ENCODE data around the gene TMEM240.
"Not testable (repeated sequence)": the region's sequence is repeated elsewhere in the genome, so short reads cannot be mapped to it uniquely, and the experiment has no call there.

Gene TMEM240

GRCh38 chr1:1531947-1532346 lies 8.5 kb downstream of the TMEM240 start:
- Histone ChIP-seq H3K36me3 (peaks cover 24% of the 10 kb centered on the region), H3K27ac (no peak overlapping the region), H3K9me3 (no peaks in the 10 kb centered on the region), H3K4me3 (ENCODE audit: low read depth in 1 of 2, low read length in 1 of 2) (no peak overlapping the region), H3K4me1 (ENCODE audit: control insufficient read depth in 1 of 2, insufficient read depth in 1 of 2, low read depth in 1 of 2, low read length in 1 of 2) (no peaks in the 10 kb centered on the region), H3K27me3 (no peaks in the 10 kb centered on the region)
- no peak for TF ChIP-seq CTCF (IDR thresholded peaks at IDR 0.05)

- no peaks in the 10 kb centered on the region for H3K9me3 ChIP-seq
- no peaks in the 10 kb centered on the region for H3K27me3 ChIP-seq
- H3K4me1 ChIP-seq (ENCODE audit: control insufficient read depth in 1 of 2, insufficient read depth in 1 of 2, low read depth in 1 of 2, low read length in 1 of 2), result no peaks in the 10 kb centered on the region
- no peak for TF ChIP-seq CTCF (IDR thresholded peaks at IDR 0.05)
- H3K27ac ChIP-seq, result no peak overlapping the region
- no peak overlapping the region for H3K4me3 ChIP-seq (ENCODE audit: low read depth in 1 of 2, low read length in 1 of 2)
- H3K36me3 ChIP-seq, result peaks cover 18% of the 10 kb centered on the region
Measured at GRCh38 chr1:1529936-1530335, 10.5 kb downstream of the TMEM240 start.

GRCh38 chr1:1529321-1529720 lies 11.1 kb downstream of the TMEM240 start:
- peaks cover 15% of the 10 kb centered on the region for H3K36me3 ChIP-seq
- H3K4me1 ChIP-seq (ENCODE audit: control insufficient read depth in 1 of 2, insufficient read depth in 1 of 2, low read depth in 1 of 2, low read length in 1 of 2), result no peaks in the 10 kb centered on the region

GRCh38 chr1:1528301-1529267 lies 11.8 kb downstream of the TMEM240 start:
- Histone ChIP-seq H3K4me3 (ENCODE audit: low read depth in 1 of 2, low read length in 1 of 2) (no peak overlapping the region), H3K36me3 (peaks cover 15% of the 10 kb centered on the region), H3K9me3 (no peaks in the 10 kb centered on the region), H3K4me1 (ENCODE audit: control insufficient read depth in 1 of 2, insufficient read depth in 1 of 2, low read depth in 1 of 2, low read length in 1 of 2) (no peaks in the 10 kb centered on the region), H3K27me3 (no peaks in the 10 kb centered on the region), H3K27ac (no peak overlapping the region)
- TF ChIP-seq CTCF (IDR thresholded peaks at IDR 0.05), result no peak

More at GRCh38 chr1:1529321-1529720, 11.1 kb downstream of the TMEM240 start:
- H3K27ac ChIP-seq, result no peak overlapping the region
- TF ChIP-seq CTCF (IDR thresholded peaks at IDR 0.05), result no peak
- H3K9me3 ChIP-seq, result no peaks in the 10 kb centered on the region
- no peak overlapping the region for H3K4me3 ChIP-seq (ENCODE audit: low read depth in 1 of 2, low read length in 1 of 2)
- no peaks in the 10 kb centered on the region for H3K27me3 ChIP-seq

- H3K27me3 ChIP-seq, result no peaks in the 10 kb centered on the region
- peaks cover 19% of the 10 kb centered on the region for H3K36me3 ChIP-seq
- no peak overlapping the region for H3K27ac ChIP-seq
- no peaks in the 10 kb centered on the region for H3K9me3 ChIP-seq
- no peaks in the 10 kb centered on the region for H3K4me1 ChIP-seq (ENCODE audit: control insufficient read depth in 1 of 2, insufficient read depth in 1 of 2, low read depth in 1 of 2, low read length in 1 of 2)
- no peak for TF ChIP-seq CTCF (IDR thresholded peaks at IDR 0.05)
- H3K4me3 ChIP-seq (ENCODE audit: low read depth in 1 of 2, low read length in 1 of 2), result no peak overlapping the region
Measured at GRCh38 chr1:1527092-1527816, 13.2 kb downstream of the TMEM240 start.

GRCh38 chr1:1526476-1526875 lies 13.9 kb downstream of the TMEM240 start:
- H3K4me3 ChIP-seq (ENCODE audit: low read depth in 1 of 2, low read length in 1 of 2); H3K27me3 ChIP-seq; H3K9me3 ChIP-seq; H3K27ac ChIP-seq; H3K4me1 ChIP-seq (ENCODE audit: control insufficient read depth in 1 of 2, insufficient read depth in 1 of 2, low read depth in 1 of 2, low read length in 1 of 2): not testable (repeated sequence)
- peaks cover 23% of the 10 kb centered on the region for H3K36me3 ChIP-seq

GRCh38 chr1:1524750-1525383 lies 15.6 kb downstream of the TMEM240 start:
- not testable (repeated sequence) for H3K9me3 ChIP-seq; H3K4me3 ChIP-seq (ENCODE audit: low read depth in 1 of 2, low read length in 1 of 2); H3K27ac ChIP-seq; H3K27me3 ChIP-seq; H3K4me1 ChIP-seq (ENCODE audit: control insufficient read depth in 1 of 2, insufficient read depth in 1 of 2, low read depth in 1 of 2, low read length in 1 of 2)
- H3K36me3 ChIP-seq, result peaks cover 34% of the 10 kb centered on the region

- not testable (repeated sequence) for H3K4me1 ChIP-seq (ENCODE audit: control insufficient read depth in 1 of 2, insufficient read depth in 1 of 2, low read depth in 1 of 2, low read length in 1 of 2); H3K27ac ChIP-seq
- peaks cover 37% of the 10 kb centered on the region for H3K36me3 ChIP-seq
Measured at GRCh38 chr1:1523651-1524050, 16.8 kb downstream of the TMEM240 start.

More at GRCh38 chr1:1523651-1524050, 16.8 kb downstream of the TMEM240 start:
- H3K27me3 ChIP-seq; H3K4me3 ChIP-seq (ENCODE audit: low read depth in 1 of 2, low read length in 1 of 2); H3K9me3 ChIP-seq: not testable (repeated sequence)
